ENCODE data around the gene TNF. TPM values are rescaled to one million over a fixed set of nuclear protein-coding genes. Genes with fewer than 3 reads are reported as not detected.

TNF gene
- total and polyA plus RNA-seq, 2 of the 13 experiments (the other 11 are each of a cell fraction or from before 2014, with no cell fraction given): not detected

GRCh38 chr6:31620586-31621319 is 45.4 kb downstream of the TNF start, which contains the start of gene PRRC2A (continued):
- no peak for TF ChIP-seq TERF1 (CRISPR knock-in tag; IDR thresholded peaks at IDR 0.05)
- no peak for TF ChIP-seq MXD1 (CRISPR knock-in tag; IDR thresholded peaks at IDR 0.05)
- TF ChIP-seq AGO2 (optimal IDR thresholded peaks at IDR 0.05; ENCODE audit: low read depth, low read length): peak; percentile 69
- peak; percentile 32; the same call in 1 of the 2 replicates for TF ChIP-seq ZSCAN25 (CRISPR knock-in tag; IDR thresholded peaks at IDR 0.05)
- TF ChIP-seq ZNF678 (CRISPR knock-in tag; IDR thresholded peaks at IDR 0.05): peak; percentile 77; the same call in 1 of the 2 replicates
- TF ChIP-seq ZFAT (CRISPR knock-in tag; conservative IDR thresholded peaks at IDR 0.05): no peak
- TF ChIP-seq JUNB (CRISPR knock-in tag; IDR thresholded peaks at IDR 0.05; ENCODE audit: borderline replicate concordance): no peak
- no peak for TF ChIP-seq ARNT (IDR thresholded peaks at IDR 0.05)
- no peak for TF ChIP-seq KLF13 (CRISPR knock-in tag; IDR thresholded peaks at IDR 0.05)
- no peak for TF ChIP-seq JDP2 (CRISPR knock-in tag; IDR thresholded peaks at IDR 0.05; ENCODE audit: borderline replicate concordance)
- no peak for TF ChIP-seq CERS6 (CRISPR knock-in tag; IDR thresholded peaks at IDR 0.05)
- no peak for TF ChIP-seq ZNF549 (CRISPR knock-in tag; IDR thresholded peaks at IDR 0.05)
- TF ChIP-seq HNRNPUL1 (IDR thresholded peaks at IDR 0.05; ENCODE audit: low read depth, low read length): no peak
- TF ChIP-seq ZNF772 (CRISPR knock-in tag; IDR thresholded peaks at IDR 0.05): peak; percentile 77; the same call in 1 of the 2 replicates
- TF ChIP-seq SETDB1 (CRISPR knock-in tag; IDR thresholded peaks at IDR 0.05; ENCODE audit: borderline replicate concordance): no peak
- TF ChIP-seq STAG1 (CRISPR knock-in tag; IDR thresholded peaks at IDR 0.05): no peak
- no peak for TF ChIP-seq ZNF124 (CRISPR knock-in tag; IDR thresholded peaks at IDR 0.05)
- TF ChIP-seq ONECUT2 (CRISPR knock-in tag; IDR thresholded peaks at IDR 0.05): no peak
- peak; percentile 66; the same call in 1 of the 2 replicates for TF ChIP-seq ZBTB39 (CRISPR knock-in tag; IDR thresholded peaks at IDR 0.05)
- TF ChIP-seq ZNF33A (CRISPR knock-in tag; IDR thresholded peaks at IDR 0.05; ENCODE audit: borderline replicate concordance): 0 out of 2 replicates have a peak, but pooled peaks have one; percentile 27
- TF ChIP-seq ZNF292 (CRISPR knock-in tag; IDR thresholded peaks at IDR 0.05; ENCODE audit: borderline replicate concordance, low read depth): no peak
- TF ChIP-seq XBP1 (CRISPR knock-in tag; IDR thresholded peaks at IDR 0.05): 0 out of 2 replicates have a peak, but pooled peaks have one; percentile 29
- TF ChIP-seq ZNF430 (CRISPR knock-in tag; IDR thresholded peaks at IDR 0.05): peak; percentile 82; the same call in 1 of the 2 replicates
- peak; percentile 90 for TF ChIP-seq SRY (CRISPR knock-in tag; IDR thresholded peaks at IDR 0.05)
- peak; percentile 56; the same call in 1 of the 2 replicates for TF ChIP-seq POLR2AphosphoS5 (IDR thresholded peaks at IDR 0.05; ENCODE audit: low read depth, low read length)
- TF ChIP-seq NFKB2 (CRISPR knock-in tag; IDR thresholded peaks at IDR 0.05; ENCODE audit: borderline replicate concordance): peak; percentile 48; the same call in 1 of the 2 replicates
- TF ChIP-seq DPF2 (CRISPR knock-in tag; IDR thresholded peaks at IDR 0.05; ENCODE audit: borderline replicate concordance, low read depth): no peak
